Psoas muscle (tissue), 8 donors: Measurements from ENCODE around the gene A3GALT2. TPM values are rescaled to one million over a fixed set of nuclear protein-coding genes. Genes with fewer than 3 reads are reported as not detected.

Experiments used
- ATAC-seq, 4 donors: fragments of 200-7000 bp; cut with Tn5 transposase; one replicate each; pipeline ENCODE4 v1.9.1; 2020; ENCODE audit warnings: moderate library complexity in 3 of 4, mild to moderate bottlenecking in 2 of 4
- DNase-seq, 2 donors: peaks; one replicate each; pipeline ENCODE4 v3.0.0-alpha.2; 2020
- H3K27ac ChIP-seq: fragments of 200-600 bp; one replicate; pipeline ENCODE4 v1.8.0; 2022
- H3K27me3 ChIP-seq, 3 donors: fragments of 200-600 bp in 1 of 3; one replicate each; pipeline versions ENCODE4 v1.6.1 to v1.8.0; 2013 to 2022; ENCODE audit warnings: low read length in 2 of 3, mild to moderate bottlenecking in 2 of 3, moderate library complexity in 1 of 3; ENCODE audit not compliant: insufficient read depth in 3 of 3
- H3K36me3 ChIP-seq, 2 donors: fragments of 200-600 bp in 1 of 2; one replicate each; pipeline versions ENCODE4 v1.6.1 to v1.8.0; 2013 to 2022; ENCODE audit warnings: low read depth in 1 of 2, mild to moderate bottlenecking in 1 of 2, moderate library complexity in 1 of 2; ENCODE audit not compliant: insufficient read depth in 1 of 2
- H3K4me1 ChIP-seq: fragments of 200-600 bp; one replicate; pipeline ENCODE4 v1.8.0; 2022
- H3K4me3 ChIP-seq: fragments of 200-600 bp; one replicate; pipeline ENCODE4 v1.8.0; 2022; ENCODE audit warnings: mild to moderate bottlenecking
- H3K9me3 ChIP-seq: fragments of 200-600 bp; one replicate; pipeline ENCODE4 v1.8.0; 2022
- WGBS, 3 donors: extraction: QIAGEN DNeasy Blood & Tissue Kit; methylation state at CpG; one replicate each; pipeline versions ENCODE4 v1.1.6 to v1.1.7; 2013; 5-methylcytosine and 5-hydroxymethylcytosine counted together
- intact Hi-C, 2 donors: fragments of 100-400 bp; cut with DNase I; formaldehyde crosslinking; loops; one replicate each; pipeline versions ENCODE4 v1.11.0 to v1.14.2; 2022
- polyA plus RNA-seq, 3 donors: library from polyadenylated mRNA; stranded (reverse); fragments of 200-250 nt; gene quantifications; one replicate each; pipeline ENCODE4 v1.2.3, GENCODE V29; 2013
- total RNA-seq, 4 donors: library from RNA; stranded (reverse); fragmentation: NEBNext Ultra II Directional in 2 of 4; extraction: Animal tissue kit (Norgen Biotek cat#: 25700) in 2 of 4; gene quantifications; one replicate each; pipeline versions ENCODE4 v1.2.1 to v1.2.4, GENCODE V29; 2021 to 2023
- TF ChIP-seq, protein P1 (sequence below): fragments of 200-600 bp; IDR thresholded peaks from one replicate; pipeline ENCODE4 v1.8.0; 2022; ENCODE audit warnings: antibody characterized with exemption
- donor health status: healthy with polysubstance abuse.
- donor health status: DM: no; HTN: no; CAD: no; lungs with moderate emphysema.
- donor health status: Bipolar disorder and iron deficiency.
- donor health status: healthy.
- donor health status: DM: yes; HTN: yes; CAD: no.
- donor health status: DM: no; HTN: no; CAD: no.
- donor health status: DM: no; HTN: no; CAD: no.
- donor health status: DM: yes; HTN: yes; CAD: no.

A3GALT2 gene
- total and polyA plus RNA-seq, 7 donors = not detected

DNA sequence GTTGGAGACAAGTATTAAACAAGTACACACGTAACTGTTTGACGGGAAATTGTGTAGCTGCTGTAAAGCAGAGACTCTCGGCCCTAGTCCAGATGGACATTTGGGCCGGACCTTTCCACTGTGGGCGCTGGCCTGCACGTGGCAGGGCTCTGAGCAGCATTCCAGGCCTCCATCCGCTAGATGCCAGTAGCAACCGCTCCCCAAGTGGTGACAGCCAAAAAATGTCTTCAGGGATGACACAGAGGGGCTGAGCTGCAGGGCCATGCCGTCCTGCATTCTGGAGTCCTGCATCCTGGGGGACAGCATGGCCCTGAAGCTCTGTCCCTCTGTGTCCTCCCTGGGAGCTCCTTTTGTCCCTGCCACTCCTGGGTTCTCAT, 24.8 kb downstream of the A3GALT2 start:
- Histone ChIP-seq H3K4me1 (no peaks in the 10 kb centered on the region), H3K9me3 (no peaks in the 10 kb centered on the region), H3K27me3 (no peaks in the 10 kb centered on the region), H3K36me3 (peaks cover 0 to 52% of the 10 kb centered on the region in 2 donors), H3K4me3 (no peak overlapping the region), H3K27ac (no peak overlapping the region)
- WGBS, 3 donors = 60 to 71% (median 68%) methylated on average over 9 of the region's 9 CpGs
- intact Hi-C loops = loop anchor here in 1 of 2 donors (1.0 to 10.0 kb wide), 4 partner anchors 74 to 316 kb away; no protein-coding TSS in a partner anchor
- DNase-seq (peak in 1 of 2 donors; percentile 64), ATAC-seq (peak in 3 of 4 donors; percentile 29 to 44 (median 38))
- TF ChIP-seq, protein P1, sequence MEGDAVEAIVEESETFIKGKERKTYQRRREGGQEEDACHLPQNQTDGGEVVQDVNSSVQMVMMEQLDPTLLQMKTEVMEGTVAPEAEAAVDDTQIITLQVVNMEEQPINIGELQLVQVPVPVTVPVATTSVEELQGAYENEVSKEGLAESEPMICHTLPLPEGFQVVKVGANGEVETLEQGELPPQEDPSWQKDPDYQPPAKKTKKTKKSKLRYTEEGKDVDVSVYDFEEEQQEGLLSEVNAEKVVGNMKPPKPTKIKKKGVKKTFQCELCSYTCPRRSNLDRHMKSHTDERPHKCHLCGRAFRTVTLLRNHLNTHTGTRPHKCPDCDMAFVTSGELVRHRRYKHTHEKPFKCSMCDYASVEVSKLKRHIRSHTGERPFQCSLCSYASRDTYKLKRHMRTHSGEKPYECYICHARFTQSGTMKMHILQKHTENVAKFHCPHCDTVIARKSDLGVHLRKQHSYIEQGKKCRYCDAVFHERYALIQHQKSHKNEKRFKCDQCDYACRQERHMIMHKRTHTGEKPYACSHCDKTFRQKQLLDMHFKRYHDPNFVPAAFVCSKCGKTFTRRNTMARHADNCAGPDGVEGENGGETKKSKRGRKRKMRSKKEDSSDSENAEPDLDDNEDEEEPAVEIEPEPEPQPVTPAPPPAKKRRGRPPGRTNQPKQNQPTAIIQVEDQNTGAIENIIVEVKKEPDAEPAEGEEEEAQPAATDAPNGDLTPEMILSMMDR = no peak

DNA sequence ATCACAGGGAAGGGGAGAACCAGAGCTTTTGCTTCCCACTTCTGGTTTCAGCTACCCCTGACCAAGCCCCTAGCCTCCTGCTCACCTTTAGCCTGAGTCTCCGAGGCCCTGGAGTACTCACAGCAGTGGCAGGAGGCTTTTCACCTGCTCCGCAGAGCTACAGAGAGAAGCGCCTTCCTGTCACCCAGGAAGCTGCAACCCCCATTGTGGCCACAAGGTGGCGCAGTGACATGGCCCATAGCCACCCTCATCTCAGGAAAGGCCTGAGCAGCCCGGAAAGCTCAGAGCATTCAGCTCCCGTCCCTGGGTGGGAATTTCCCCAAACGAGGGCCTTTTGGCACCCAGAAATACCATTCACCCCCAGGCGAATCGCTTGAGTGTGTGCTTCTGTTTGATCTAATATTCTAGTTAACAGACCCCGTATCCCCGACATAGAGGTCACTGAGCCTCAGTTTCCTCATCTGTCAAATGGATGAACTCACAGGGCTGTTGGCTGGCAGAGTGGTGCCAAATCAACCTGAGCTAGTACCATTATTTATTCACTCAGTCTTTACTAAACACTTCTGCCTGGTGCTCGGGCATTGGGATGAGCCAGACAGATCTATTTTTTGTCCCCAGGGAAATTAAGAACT, 25.3 kb downstream of the A3GALT2 start:
- peak; percentile 84 to 93 (median 90) for ATAC-seq
- Histone ChIP-seq H3K36me3 (peaks cover 0 to 52% of the 10 kb centered on the region in 2 donors), H3K9me3 (no peaks in the 10 kb centered on the region), H3K27me3 (no peaks in the 10 kb centered on the region), H3K4me1 (no peaks in the 10 kb centered on the region), H3K27ac (no peak overlapping the region), H3K4me3 (no peak overlapping the region)
- 31 to 46% (median 34%) methylated on average over 12 of the region's 12 CpGs for WGBS, 3 donors
- intact Hi-C loops = loop anchor here (1.0 to 10.0 kb wide), 8 partner anchors 71 to 317 kb away; no protein-coding TSS in a partner anchor
- DNase-seq = peak; percentile 83 to 90
- TF ChIP-seq, protein P1 = peak; percentile 97

DNA sequence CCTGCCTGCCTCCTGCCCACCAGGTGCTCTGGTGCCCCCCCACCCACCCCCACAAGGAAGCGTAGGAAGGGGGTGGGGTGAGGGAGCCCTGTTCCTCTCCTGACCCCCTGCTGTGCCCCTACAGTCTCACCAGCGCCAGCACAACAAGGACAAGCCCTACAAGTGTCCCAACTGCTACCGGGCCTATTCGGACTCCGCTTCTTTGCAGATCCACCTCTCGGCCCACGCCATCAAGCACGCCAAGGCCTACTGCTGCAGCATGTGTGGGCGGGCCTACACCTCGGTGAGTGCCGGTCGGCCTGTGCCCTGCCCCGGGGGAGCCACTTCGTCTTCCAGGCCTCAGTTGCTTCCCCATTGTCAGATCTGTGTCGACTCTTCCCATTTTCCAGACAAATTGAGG, 25.9 kb downstream of the A3GALT2 start:
- TF ChIP-seq, protein P1 = no peak
- ATAC-seq = peak in 1 of 4 donors; percentile 9
- DNase-seq = peak in 1 of 2 donors; percentile 52
- Histone ChIP-seq H3K27ac (no peak overlapping the region), H3K4me3 (no peak overlapping the region), H3K4me1 (no peaks in the 10 kb centered on the region), H3K36me3 (peaks cover 0 to 52% of the 10 kb centered on the region in 2 donors), H3K9me3 (no peaks in the 10 kb centered on the region), H3K27me3 (no peaks in the 10 kb centered on the region)
- intact Hi-C loops = loop anchor here (1.0 to 10.0 kb wide), 7 partner anchors 72 to 317 kb away; no protein-coding TSS in a partner anchor
- WGBS, 3 donors = 79 to 83% (median 83%) methylated on average over 11 to 15 of the region's 15 CpGs

DNA sequence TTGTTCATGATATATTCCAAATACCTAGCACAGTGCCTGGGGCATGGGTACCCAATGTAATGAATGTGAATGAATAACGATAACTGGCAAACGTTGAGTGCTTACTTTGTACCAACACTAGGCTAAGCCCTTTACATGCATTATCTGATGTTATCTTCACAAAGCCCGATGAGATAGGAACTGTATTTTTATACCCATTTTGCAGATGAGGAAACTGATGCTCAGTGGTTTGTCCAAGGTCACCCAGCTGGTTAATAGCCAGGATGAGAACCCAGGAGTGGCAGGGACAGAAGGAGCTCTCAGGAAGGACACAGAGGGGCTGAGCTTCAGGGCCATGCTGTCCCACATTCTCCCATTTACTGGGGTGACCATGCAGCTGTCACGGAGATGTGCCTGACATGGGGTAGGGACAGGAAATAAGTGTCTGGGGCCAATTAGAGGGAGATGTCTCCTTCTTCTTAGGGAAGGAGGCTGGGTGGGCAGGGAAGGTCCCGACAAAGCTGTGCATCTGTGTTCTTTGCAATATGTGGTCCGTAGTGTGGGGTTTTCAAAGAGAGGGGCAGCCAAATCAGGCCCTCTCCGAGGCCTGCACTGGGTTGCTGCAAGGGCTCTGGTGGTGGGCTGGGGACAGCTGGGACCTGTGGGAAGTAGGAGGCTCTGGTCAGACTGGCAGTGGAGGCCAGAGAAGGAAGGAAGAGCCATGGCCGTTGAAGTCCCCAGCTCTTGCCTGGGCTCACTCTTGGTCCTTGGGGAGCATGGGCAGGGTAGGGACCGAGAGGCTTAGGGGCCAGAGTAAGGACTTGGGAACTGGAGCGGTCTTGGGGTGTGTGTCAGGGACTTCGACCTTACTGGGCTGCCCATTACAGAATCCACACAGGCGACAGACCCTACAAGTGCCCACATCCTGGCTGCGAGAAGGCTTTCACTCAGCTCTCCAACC, 26.6 kb downstream of the A3GALT2 start:
- ATAC-seq = no peak
- no peak overlapping the region for H3K27ac ChIP-seq
- DNase-seq = no peak

More for the DNA sequence above, 26.6 kb downstream of the A3GALT2 start:
- H3K27me3 ChIP-seq = no peaks in the 10 kb centered on the region
- peaks cover 6% of the 10 kb centered on the region for H3K4me1 ChIP-seq
- H3K9me3 ChIP-seq = no peaks in the 10 kb centered on the region
- no peak overlapping the region for H3K4me3 ChIP-seq
- intact Hi-C loops = loop anchor here (1.0 to 10.0 kb wide), 7 partner anchors 72 to 318 kb away; no protein-coding TSS in a partner anchor
- TF ChIP-seq, protein P1 = no peak
- peaks cover 0 to 47% of the 10 kb centered on the region in 2 donors for H3K36me3 ChIP-seq
- WGBS, 3 donors = 74 to 85% (median 79%) methylated on average over 13 of the region's 13 CpGs
